ENCODE results near the gene KIF1C. TPM values are rescaled to one million over a fixed set of nuclear protein-coding genes. Genes with fewer than 3 reads are reported as not detected.
"Not testable (repeated sequence)": the region's sequence is repeated elsewhere in the genome, so short reads cannot be mapped to it uniquely, and the experiment has no call there.

KIF1C gene
- total RNA-seq, 1 donor, result 54.6 TPM

GRCh38 chr17:5024604-5025003 lies 26.9 kb downstream of the KIF1C start:
- Histone ChIP-seq H3K9me3 (ENCODE audit: low read depth, low read length) (no peaks in the 10 kb centered on the region), H3K4me3 (ENCODE audit: insufficient read depth, low read length) (no peak overlapping the region), H3K4me1 (ENCODE audit: insufficient read depth, low read length) (peaks cover 8% of the 10 kb centered on the region), H3K79me2 (ENCODE audit: insufficient read depth, low read length) (no peaks in the 10 kb centered on the region), H3K27me3 (ENCODE audit: insufficient read depth, low read length) (no peaks in the 10 kb centered on the region), H3K4me2 (ENCODE audit: insufficient read depth, low read length) (no peak overlapping the region), H3K36me3 (ENCODE audit: insufficient read depth, low read length) (peaks cover 36% of the 10 kb centered on the region), H2AFZ (ENCODE audit: low read length) (no peak overlapping the region), H3K27ac (ENCODE audit: low read depth, low read length) (no peak overlapping the region), H4K20me1 (ENCODE audit: insufficient read depth, low read length) (peaks cover 6% of the 10 kb centered on the region)
- TF ChIP-seq, protein P1, sequence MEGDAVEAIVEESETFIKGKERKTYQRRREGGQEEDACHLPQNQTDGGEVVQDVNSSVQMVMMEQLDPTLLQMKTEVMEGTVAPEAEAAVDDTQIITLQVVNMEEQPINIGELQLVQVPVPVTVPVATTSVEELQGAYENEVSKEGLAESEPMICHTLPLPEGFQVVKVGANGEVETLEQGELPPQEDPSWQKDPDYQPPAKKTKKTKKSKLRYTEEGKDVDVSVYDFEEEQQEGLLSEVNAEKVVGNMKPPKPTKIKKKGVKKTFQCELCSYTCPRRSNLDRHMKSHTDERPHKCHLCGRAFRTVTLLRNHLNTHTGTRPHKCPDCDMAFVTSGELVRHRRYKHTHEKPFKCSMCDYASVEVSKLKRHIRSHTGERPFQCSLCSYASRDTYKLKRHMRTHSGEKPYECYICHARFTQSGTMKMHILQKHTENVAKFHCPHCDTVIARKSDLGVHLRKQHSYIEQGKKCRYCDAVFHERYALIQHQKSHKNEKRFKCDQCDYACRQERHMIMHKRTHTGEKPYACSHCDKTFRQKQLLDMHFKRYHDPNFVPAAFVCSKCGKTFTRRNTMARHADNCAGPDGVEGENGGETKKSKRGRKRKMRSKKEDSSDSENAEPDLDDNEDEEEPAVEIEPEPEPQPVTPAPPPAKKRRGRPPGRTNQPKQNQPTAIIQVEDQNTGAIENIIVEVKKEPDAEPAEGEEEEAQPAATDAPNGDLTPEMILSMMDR (IDR thresholded peaks at IDR 0.05; ENCODE audit: extremely low read depth, low read depth, low read length), result no peak
- peak; percentile 51 for DNase-seq (ENCODE audit: insufficient read length, low spot score, missing footprints)

GRCh38 chr17:5027299-5027698 lies 29.5 kb downstream of the KIF1C start:
- H3K36me3 ChIP-seq (ENCODE audit: insufficient read depth, low read length), result peaks cover 11% of the 10 kb centered on the region
- no peak overlapping the region for H3K4me3 ChIP-seq (ENCODE audit: insufficient read depth, low read length)
- no peak for DNase-seq (ENCODE audit: insufficient read length, low spot score, missing footprints)
- no peaks in the 10 kb centered on the region for H3K27me3 ChIP-seq (ENCODE audit: insufficient read depth, low read length)
- H3K27ac ChIP-seq (ENCODE audit: low read depth, low read length), result no peak overlapping the region
- H3K4me1 ChIP-seq (ENCODE audit: insufficient read depth, low read length), result peaks cover 10% of the 10 kb centered on the region
- H2AFZ ChIP-seq (ENCODE audit: low read length), result no peak overlapping the region
- no peaks in the 10 kb centered on the region for H4K20me1 ChIP-seq (ENCODE audit: insufficient read depth, low read length)
- H3K9me3 ChIP-seq (ENCODE audit: low read depth, low read length), result no peaks in the 10 kb centered on the region
- H3K79me2 ChIP-seq (ENCODE audit: insufficient read depth, low read length), result no peaks in the 10 kb centered on the region
- TF ChIP-seq, protein P1 (IDR thresholded peaks at IDR 0.05; ENCODE audit: extremely low read depth, low read depth, low read length), result no peak
- H3K4me2 ChIP-seq (ENCODE audit: insufficient read depth, low read length), result no peak overlapping the region

- no peaks in the 10 kb centered on the region for H4K20me1 ChIP-seq (ENCODE audit: insufficient read depth, low read length)
- DNase-seq (ENCODE audit: insufficient read length, low spot score, missing footprints), result peak; percentile 3
- peaks cover 6% of the 10 kb centered on the region for H3K36me3 ChIP-seq (ENCODE audit: insufficient read depth, low read length)
- no peaks in the 10 kb centered on the region for H3K9me3 ChIP-seq (ENCODE audit: low read depth, low read length)
- H2AFZ ChIP-seq (ENCODE audit: low read length), result no peak overlapping the region
- no peak overlapping the region for H3K27ac ChIP-seq (ENCODE audit: low read depth, low read length)
- no peak overlapping the region for H3K4me2 ChIP-seq (ENCODE audit: insufficient read depth, low read length)
- TF ChIP-seq, protein P1 (IDR thresholded peaks at IDR 0.05; ENCODE audit: extremely low read depth, low read depth, low read length), result no peak
- H3K27me3 ChIP-seq (ENCODE audit: insufficient read depth, low read length), result no peaks in the 10 kb centered on the region
- H3K4me1 ChIP-seq (ENCODE audit: insufficient read depth, low read length), result peaks cover 10% of the 10 kb centered on the region
- H3K4me3 ChIP-seq (ENCODE audit: insufficient read depth, low read length), result no peak overlapping the region
- no peaks in the 10 kb centered on the region for H3K79me2 ChIP-seq (ENCODE audit: insufficient read depth, low read length)
These were observed 30.2 kb downstream of the KIF1C start for GRCh38 chr17:5027916-5028315.

- not testable (repeated sequence) for H4K20me1 ChIP-seq (ENCODE audit: insufficient read depth, low read length); H3K9me3 ChIP-seq (ENCODE audit: low read depth, low read length); H3K4me1 ChIP-seq (ENCODE audit: insufficient read depth, low read length); DNase-seq (ENCODE audit: insufficient read length, low spot score, missing footprints); H3K27ac ChIP-seq (ENCODE audit: low read depth, low read length); H3K79me2 ChIP-seq (ENCODE audit: insufficient read depth, low read length); H2AFZ ChIP-seq (ENCODE audit: low read length); H3K4me2 ChIP-seq (ENCODE audit: insufficient read depth, low read length); H3K4me3 ChIP-seq (ENCODE audit: insufficient read depth, low read length); H3K27me3 ChIP-seq (ENCODE audit: insufficient read depth, low read length); H3K36me3 ChIP-seq (ENCODE audit: insufficient read depth, low read length)
These were observed 32.4 kb downstream of the KIF1C start for GRCh38 chr17:5030168-5030567.
